ENCODE results near the gene CD109.

DNA sequence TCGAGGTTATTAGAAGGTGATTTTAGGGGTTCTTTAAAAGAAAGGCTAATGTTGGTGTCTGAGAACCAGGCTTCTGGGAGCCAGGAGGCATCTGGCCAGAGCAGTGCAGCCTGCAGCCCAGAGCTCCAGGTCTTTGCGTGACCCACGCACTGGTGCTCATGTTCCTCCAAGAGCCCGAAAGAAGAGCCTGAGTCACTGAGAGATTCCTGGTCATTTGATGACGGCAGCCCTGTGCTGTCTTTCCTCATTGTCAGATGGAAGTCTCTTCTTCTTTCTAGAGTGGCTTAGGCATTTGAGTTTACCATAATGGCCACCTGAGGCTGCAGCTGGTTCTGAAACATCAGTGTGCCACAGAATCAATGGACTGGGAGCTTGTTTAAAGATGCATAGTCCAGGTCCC lies 46.4 kb downstream of the CD109 start:
- no peak for TF ChIP-seq CTCF (IDR thresholded peaks at IDR 0.05)
- no peak for TF ChIP-seq POLR2A (IDR thresholded peaks at IDR 0.05)
